IPS-18a (cell line): ENCODE data around the gene POLR1A.

Source experiments
- H3K27ac ChIP-seq: one replicate; pipeline ENCODE4 v1.5.1; 2013; ENCODE audit warnings: low read length
- H3K27me3 ChIP-seq: one replicate; pipeline ENCODE4 v1.6.1; 2013; ENCODE audit warnings: mild to moderate bottlenecking, low read length; ENCODE audit not compliant: control insufficient read depth, insufficient read depth
- H3K36me3 ChIP-seq: one replicate; pipeline ENCODE4 v1.6.1; 2013; ENCODE audit warnings: low read depth, low read length; ENCODE audit not compliant: control insufficient read depth
- H3K4me1 ChIP-seq: one replicate; pipeline ENCODE4 v1.6.1; 2013; ENCODE audit warnings: low read depth, low read length; ENCODE audit not compliant: control insufficient read depth
- H3K4me3 ChIP-seq: one replicate; pipeline ENCODE4 v1.5.1; 2013; ENCODE audit warnings: low read length
- H3K9ac ChIP-seq: one replicate; pipeline ENCODE4 v1.6.1; 2013; ENCODE audit warnings: mild to moderate bottlenecking, low read length, moderate library complexity
- H3K9me3 ChIP-seq: one replicate; pipeline ENCODE4 v1.6.1; 2013; ENCODE audit warnings: low read depth, low read length; ENCODE audit not compliant: control insufficient read depth

POLR1A gene

DNA sequence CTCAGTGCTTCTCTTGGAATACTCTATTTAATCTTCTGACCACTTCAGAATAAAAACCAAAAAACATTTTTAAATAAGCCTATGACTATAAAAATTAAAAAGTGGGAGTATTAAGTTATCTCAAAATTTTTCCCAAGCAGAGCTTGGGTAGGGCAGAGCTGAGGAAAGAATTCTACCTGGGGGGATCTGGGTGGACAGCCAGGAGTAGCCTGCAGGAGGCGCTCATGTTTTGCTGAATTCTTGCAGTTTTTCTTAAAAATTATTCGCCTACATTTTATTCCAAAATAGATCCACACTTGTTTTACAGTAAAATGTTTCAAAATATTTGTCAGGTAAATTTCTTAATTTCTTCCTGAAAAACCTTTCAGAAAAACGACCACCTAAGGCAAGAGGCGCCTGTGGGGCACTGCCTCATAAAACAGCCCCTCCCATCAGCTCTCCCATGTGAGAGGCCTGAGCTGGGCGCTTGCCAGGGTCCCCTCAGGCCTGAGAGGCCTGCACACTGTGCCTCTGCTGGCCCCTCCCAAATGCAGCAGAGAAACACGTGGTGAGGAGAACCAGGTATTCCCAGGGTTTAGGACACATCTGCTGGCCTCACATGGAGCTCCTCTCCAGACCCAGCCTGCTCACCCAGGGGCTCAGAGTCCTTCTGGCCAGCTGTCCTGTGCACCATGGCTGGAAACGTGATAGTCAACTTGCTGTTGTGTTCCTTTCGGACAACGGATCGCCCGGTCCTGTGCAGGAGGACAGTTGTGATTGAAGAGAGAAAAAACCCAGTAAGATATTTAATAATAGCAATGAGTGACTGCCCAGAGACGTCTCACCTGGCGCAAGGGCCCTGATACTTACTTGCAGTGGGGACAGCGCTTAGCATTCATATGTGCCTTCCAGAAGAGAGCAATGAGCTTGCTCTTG is 17.5 kb downstream of the POLR1A start:
- Histone ChIP-seq H3K4me1 (no peaks in the 10 kb centered on the region), H3K27me3 (no peaks in the 10 kb centered on the region), H3K9me3 (no peaks in the 10 kb centered on the region), H3K9ac (no peak overlapping the region), H3K4me3 (no peak overlapping the region), H3K27ac (no peak overlapping the region), H3K36me3 (peaks cover 56% of the 10 kb centered on the region)

DNA sequence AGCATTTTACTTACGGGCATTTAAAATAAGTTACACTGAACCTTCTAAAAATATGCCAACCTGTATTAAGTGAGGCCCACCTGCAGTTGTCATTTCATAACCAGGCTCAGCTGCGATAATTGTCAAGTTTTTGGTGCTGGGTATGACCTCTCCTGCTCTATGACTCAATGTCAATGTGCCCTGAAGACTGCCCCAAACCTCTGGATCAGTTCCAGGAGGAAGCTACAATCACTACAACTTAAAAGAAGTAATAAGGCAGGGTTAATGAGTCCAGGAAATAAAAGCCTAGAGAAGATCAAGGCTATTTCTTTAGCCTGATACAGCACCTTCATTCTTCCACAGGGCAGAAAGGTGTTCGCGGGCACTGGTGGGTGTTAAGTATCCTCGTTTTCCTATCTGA is 22.9 kb downstream of the POLR1A start:
- H3K27me3 ChIP-seq, result no peaks in the 10 kb centered on the region
- H3K9ac ChIP-seq, result no peak overlapping the region
- H3K36me3 ChIP-seq, result peaks cover 78% of the 10 kb centered on the region
- no peaks in the 10 kb centered on the region for H3K4me1 ChIP-seq
- no peak overlapping the region for H3K4me3 ChIP-seq
- no peaks in the 10 kb centered on the region for H3K9me3 ChIP-seq
- no peak overlapping the region for H3K27ac ChIP-seq

DNA sequence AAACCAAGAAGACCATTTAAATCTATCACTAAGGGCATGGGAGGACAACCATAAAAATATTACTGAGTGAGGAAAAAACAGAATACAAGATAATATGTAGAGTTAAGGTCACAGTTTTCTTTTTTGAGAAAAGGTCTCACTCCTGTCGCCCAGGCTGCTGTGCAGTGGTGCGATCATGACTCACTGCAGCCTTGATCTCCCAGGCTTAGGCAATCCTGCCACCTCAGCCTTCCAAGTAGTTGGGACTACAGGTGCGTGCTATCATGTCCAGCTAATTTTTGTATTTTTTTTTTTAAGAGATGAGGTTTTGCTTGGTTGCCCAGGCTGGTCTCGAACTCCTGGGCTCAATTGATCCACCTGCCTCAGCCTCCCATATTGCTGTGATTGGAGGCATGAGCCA is 24.0 kb downstream of the POLR1A start:
- no peaks in the 10 kb centered on the region for H3K4me1 ChIP-seq
- H3K27ac ChIP-seq, result no peak overlapping the region
- no peaks in the 10 kb centered on the region for H3K27me3 ChIP-seq
- H3K9ac ChIP-seq, result no peak overlapping the region
- H3K9me3 ChIP-seq, result no peaks in the 10 kb centered on the region
- H3K36me3 ChIP-seq, result peaks cover 78% of the 10 kb centered on the region
- no peak overlapping the region for H3K4me3 ChIP-seq

DNA sequence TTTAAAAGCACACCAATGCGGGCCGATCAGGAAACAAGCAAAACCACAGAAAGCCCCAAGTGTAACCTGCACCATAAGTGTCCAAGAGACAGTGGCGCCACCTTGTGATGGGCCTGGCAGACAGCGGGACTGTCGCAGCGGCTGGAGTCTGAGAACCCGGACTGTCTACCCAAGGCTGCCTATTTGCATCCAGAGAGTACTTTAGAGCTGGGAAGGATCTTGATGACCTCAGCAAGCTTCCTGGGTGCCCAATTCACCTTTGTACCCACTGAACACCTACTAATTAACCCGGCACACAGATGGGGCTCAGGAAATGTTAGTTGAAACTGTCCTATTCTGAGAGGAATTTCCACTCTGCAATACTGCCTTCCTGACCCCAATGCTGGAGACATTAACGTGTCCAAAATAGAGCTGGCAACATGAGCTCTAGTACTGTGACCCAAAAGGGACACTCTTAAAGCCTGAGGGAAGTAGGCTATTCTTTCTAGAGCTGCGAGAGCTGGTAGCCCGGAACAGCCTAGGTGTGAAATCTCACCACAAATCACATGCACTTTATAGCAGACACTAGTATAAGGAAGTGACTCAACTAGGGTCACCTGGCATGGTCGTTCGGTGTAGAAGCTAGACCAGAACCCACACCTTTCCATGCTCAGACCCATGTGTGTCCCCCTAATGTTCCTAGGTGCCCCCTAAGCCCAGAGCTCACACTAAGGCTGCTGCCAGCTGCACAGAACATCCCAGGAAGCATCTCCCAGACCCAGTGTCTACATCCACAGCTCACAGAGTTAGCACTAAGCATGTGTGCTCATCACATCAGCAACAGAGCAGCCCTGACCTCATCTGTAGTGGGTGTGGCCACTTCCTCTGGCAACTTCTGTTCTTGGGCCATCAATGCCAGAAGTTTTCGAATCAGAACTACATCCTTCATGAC is 25.4 kb downstream of the POLR1A start:
- no peaks in the 10 kb centered on the region for H3K4me1 ChIP-seq
- H3K36me3 ChIP-seq, result peaks cover 77% of the 10 kb centered on the region
- H3K4me3 ChIP-seq, result no peak overlapping the region
- no peak overlapping the region for H3K27ac ChIP-seq
- no peak overlapping the region for H3K9ac ChIP-seq
- no peaks in the 10 kb centered on the region for H3K27me3 ChIP-seq
- H3K9me3 ChIP-seq, result no peaks in the 10 kb centered on the region

DNA sequence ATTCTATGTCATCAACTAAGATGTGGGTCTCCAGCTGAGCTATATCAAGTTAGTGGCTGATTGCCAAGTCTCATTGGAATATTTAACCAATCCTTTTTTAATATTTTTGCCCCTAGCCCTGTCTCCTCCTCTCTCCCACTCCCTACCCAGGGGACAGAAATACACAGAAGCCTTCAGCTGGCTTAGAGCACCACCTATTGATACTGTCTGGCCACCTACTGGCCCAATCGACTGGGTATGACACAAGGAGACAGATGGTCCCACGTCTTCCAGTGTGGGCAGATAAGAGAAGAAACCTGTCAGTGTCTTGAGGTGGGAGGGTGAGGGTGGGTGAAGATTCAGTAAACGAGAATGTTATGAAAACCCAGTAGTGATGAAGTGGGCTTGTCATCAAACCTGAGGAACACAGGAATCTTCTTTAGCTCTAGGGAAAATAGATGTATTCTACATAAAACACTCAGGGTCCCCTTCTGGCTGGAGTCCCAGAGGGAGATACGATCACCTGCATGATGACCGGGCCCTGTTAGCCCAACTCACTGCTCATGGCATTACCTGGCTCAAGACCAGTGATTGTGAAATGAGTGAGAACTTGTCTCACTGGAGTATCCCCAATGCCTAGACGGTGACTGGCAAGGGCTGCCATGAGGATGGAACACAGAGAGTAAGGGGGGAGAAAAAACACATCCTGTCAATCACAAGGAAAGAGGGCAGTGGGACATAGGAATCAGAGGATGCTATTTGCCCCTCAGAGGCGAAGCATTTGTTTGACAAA is 26.7 kb downstream of the POLR1A start:
- H3K27me3 ChIP-seq, result no peaks in the 10 kb centered on the region
- no peak overlapping the region for H3K9ac ChIP-seq
- H3K27ac ChIP-seq, result no peak overlapping the region
- peaks cover 87% of the 10 kb centered on the region for H3K36me3 ChIP-seq
- no peak overlapping the region for H3K4me3 ChIP-seq
- no peaks in the 10 kb centered on the region for H3K4me1 ChIP-seq
- H3K9me3 ChIP-seq, result no peaks in the 10 kb centered on the region

DNA sequence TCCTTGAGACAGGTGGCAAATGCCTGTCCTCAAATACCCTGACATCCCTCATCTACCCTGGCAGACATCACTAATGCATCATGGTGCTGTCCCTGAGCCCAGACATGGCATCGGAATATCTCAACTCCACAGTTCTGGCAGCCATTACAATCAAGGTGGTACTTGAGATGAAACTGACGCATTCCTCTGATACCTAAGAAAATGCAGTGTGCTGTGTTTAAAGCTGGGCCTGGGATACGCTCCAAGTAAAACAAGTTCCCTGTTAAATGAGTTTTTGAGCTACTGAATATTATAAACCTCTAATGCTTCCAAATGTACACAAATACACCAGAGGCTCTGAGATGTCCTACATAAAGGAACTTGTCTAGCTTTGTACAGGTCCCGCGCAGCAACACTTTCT is 29.8 kb downstream of the POLR1A start:
- H3K27ac ChIP-seq, result no peak overlapping the region
- H3K9ac ChIP-seq, result no peak overlapping the region

DNA sequence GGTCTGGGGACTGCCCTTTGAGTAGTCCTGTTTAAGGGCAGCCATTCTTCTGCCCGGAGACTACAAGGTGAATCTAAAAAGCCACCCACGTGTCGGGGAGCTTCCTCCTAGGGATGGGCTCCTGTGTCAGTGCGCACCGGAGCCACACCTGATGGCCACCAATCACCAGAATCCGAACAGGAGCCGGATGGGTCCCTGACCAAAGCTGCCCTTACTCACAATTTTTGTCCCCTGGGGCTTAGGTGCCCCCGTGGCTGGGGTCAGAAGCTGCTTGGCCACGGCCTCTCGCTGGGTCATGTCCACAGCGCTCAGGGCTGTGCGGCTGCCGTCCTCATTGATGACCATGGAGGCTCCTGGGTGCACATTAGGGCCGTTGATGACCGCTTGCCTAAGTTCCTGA is 30.9 kb downstream of the POLR1A start:
- H3K36me3 ChIP-seq, result peaks cover 95% of the 10 kb centered on the region

More for the DNA sequence above, 29.8 kb downstream of the POLR1A start:
- H3K27me3 ChIP-seq, result no peaks in the 10 kb centered on the region
- no peaks in the 10 kb centered on the region for H3K4me1 ChIP-seq
- no peaks in the 10 kb centered on the region for H3K9me3 ChIP-seq
- no peak overlapping the region for H3K4me3 ChIP-seq
- peaks cover 94% of the 10 kb centered on the region for H3K36me3 ChIP-seq

DNA sequence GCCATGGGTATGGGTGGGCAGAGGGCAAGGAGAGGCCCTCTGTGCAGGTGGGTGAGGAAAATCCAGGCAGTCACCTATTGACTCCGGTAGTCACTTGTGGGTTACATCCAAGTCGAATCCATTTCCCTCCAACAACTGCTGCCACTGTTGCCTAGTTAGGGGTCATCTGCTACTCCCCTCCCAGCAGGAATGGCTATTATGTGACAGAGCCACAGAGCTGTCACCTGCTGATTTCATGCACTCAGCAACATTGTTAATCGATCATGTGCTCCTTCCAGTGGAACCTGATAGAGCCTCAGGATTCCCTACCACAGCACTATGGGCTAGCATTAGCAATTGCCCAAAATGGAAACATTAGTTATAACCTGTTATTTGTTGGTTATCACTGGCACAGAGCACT is 31.4 kb downstream of the POLR1A start:
- no peaks in the 10 kb centered on the region for H3K9me3 ChIP-seq
- no peaks in the 10 kb centered on the region for H3K27me3 ChIP-seq
- H3K4me1 ChIP-seq, result no peaks in the 10 kb centered on the region
- no peak overlapping the region for H3K9ac ChIP-seq
- H3K27ac ChIP-seq, result no peak overlapping the region
- H3K36me3 ChIP-seq, result peaks cover 95% of the 10 kb centered on the region
- H3K4me3 ChIP-seq, result no peak overlapping the region

More for the DNA sequence above, 30.9 kb downstream of the POLR1A start:
- Histone ChIP-seq H3K9ac (no peak overlapping the region), H3K9me3 (no peaks in the 10 kb centered on the region), H3K27ac (no peak overlapping the region), H3K4me1 (no peaks in the 10 kb centered on the region), H3K4me3 (no peak overlapping the region), H3K27me3 (no peaks in the 10 kb centered on the region)

DNA sequence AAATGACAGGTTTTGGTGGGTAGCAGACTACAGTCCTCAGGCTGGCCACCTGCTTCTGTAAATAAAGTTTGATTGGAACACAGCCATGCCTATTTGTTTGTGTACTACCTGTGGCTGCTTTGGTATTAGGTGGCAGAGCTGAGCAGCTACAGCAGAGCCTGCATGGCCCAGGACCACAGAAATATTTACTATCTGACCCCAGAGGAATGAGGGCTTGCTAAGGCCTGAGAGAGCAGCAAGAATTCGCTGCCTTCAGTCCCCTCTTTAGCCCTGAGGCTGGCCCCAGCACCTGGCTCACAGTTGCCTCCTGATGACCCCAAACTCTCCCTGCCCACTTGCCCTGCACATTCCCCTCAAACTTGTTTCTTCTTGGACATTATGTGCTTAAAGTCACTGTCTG is 32.5 kb downstream of the POLR1A start:
- H3K9me3 ChIP-seq, result no peaks in the 10 kb centered on the region
- H3K4me3 ChIP-seq, result no peak overlapping the region
- H3K4me1 ChIP-seq, result no peaks in the 10 kb centered on the region
- no peak overlapping the region for H3K27ac ChIP-seq
- H3K36me3 ChIP-seq, result peaks cover 94% of the 10 kb centered on the region
- no peaks in the 10 kb centered on the region for H3K27me3 ChIP-seq
- no peak overlapping the region for H3K9ac ChIP-seq

DNA sequence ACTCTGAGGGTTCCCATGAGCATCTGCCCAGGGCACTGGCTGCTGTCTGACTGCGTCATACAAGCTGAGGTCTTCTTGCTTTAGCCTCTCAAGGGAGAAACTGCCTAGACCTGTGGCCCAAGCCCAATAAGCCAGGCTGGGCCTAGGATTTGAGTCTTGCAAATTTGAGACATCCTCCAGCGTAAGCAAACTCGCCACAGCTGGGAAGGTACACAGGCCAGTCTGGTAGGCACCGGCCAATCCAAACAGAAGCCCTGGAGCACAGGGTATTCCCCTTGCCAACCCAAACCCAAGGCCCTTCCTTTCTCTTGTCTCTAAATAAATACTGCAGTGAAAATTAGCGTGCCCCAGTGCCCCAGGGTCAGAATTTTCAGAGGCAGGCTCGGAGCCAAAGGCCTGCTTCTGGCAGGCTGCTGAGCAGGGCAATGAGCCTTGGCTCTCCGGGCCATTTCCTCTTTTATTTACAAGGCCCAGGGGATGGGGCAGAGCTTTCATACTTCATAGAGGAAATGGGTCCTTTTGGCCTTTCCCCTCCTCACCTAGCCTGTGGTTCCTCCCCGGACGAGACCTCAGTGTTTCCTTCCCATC is 33.3 kb downstream of the POLR1A start:
- Histone ChIP-seq H3K36me3 (peaks cover 94% of the 10 kb centered on the region), H3K4me1 (no peaks in the 10 kb centered on the region), H3K9me3 (no peaks in the 10 kb centered on the region), H3K27me3 (no peaks in the 10 kb centered on the region), H3K9ac (no peak overlapping the region), H3K4me3 (no peak overlapping the region), H3K27ac (no peak overlapping the region)

DNA sequence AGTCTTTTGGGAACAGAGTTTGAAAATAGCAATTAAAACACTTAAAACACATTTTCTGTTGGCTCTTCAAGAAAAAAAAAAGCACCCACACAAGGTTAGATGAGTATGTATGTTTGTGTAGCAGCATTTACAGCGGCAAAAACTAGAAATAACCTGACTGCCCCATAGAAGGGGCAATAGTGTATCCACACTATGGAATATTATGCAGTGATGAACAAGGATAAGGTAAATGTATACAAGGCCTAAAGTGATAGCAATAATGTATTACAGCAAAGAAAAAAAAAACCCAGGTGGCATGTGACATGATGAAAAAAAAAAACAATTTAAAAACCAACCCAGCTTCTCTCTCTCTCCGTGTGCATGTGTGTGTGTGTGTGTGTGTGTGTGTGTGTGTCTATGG is 34.8 kb downstream of the POLR1A start:
- no peaks in the 10 kb centered on the region for H3K27me3 ChIP-seq
- no peaks in the 10 kb centered on the region for H3K4me1 ChIP-seq
- H3K9ac ChIP-seq, result no peak overlapping the region
- peaks cover 94% of the 10 kb centered on the region for H3K36me3 ChIP-seq
- no peak overlapping the region for H3K4me3 ChIP-seq
- no peak overlapping the region for H3K27ac ChIP-seq
- H3K9me3 ChIP-seq, result no peaks in the 10 kb centered on the region
